GM20431 (cell line): ENCODE measurements around the gene KIAA1958.
"Not testable (repeated sequence)": the region's sequence is repeated elsewhere in the genome, so short reads cannot be mapped to it uniquely, and the experiment has no call there.

Experiments
- in situ Hi-C: fragments of 300-500 bp; cut with MseI, MboI; formaldehyde crosslinking; loops from one replicate; pipeline ENCODE4 v1.15.0; 2020; ENCODE audit warnings: low sequenced_read_pairs; ENCODE audit not compliant: unreplicated experiment

The KIAA1958 gene

DNA sequence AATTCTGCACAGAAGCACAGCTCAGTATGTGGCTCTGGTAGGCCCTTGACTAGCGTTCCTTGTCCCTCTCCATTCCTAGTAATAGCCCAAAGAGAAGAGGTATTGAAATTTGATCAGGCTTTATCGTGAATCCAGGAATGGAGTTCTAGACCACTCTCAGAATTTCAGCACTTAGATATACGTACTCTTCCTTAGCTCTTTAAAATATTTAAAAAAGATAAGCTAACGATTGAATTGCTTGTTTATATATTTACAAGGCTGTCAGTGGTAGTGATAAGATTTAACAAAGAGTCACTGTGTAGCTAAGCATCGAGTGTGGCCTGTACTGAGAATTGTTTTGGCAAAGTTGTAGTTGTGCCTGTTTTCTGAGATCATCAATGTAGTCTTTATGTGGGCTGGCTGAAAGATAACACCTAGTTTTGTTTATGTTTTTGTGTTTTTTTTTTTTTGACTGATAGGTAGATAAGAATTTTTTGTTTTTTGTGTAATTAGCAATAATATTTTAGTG, 2.5 kb downstream of the KIAA1958 start:
- in situ Hi-C loops: no loop called here

DNA sequence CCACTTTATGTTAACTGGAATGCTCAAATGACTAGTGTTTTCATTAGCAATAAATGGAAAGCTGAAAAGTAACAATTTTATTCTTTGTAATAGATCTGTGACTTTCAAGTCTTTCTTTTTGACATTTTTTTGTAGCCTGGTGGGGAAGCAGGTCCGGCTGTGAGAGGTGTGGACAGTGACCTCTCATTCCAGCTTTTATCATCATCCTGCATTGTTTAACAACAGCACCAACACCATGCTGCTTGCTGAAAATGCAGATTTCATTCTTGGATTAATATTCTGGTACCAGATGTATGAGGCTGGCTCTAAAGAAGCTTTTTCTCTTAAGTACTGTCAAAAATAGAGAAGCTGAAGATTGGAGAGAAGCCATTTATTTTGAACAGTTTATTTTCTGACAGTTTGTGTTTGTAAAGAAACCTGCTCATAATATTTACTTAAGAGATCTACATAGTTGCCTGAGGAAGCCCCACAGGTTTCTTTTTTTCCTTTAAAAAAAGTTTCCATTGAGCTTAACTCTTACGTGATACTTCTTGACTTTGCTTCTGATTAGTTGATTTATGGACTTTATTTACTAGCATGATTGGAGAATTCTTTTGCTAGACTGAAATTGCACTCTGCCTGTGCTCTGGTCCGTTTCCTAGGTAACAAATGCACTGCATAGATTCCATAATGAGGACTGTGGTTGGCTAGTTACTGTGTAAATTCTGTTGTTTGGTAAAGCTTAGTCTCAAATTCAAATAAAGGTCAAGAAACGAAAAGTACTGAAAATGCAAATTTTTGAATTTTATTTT, 3.4 kb downstream of the KIAA1958 start:
- in situ Hi-C loops: no loop called here

DNA sequence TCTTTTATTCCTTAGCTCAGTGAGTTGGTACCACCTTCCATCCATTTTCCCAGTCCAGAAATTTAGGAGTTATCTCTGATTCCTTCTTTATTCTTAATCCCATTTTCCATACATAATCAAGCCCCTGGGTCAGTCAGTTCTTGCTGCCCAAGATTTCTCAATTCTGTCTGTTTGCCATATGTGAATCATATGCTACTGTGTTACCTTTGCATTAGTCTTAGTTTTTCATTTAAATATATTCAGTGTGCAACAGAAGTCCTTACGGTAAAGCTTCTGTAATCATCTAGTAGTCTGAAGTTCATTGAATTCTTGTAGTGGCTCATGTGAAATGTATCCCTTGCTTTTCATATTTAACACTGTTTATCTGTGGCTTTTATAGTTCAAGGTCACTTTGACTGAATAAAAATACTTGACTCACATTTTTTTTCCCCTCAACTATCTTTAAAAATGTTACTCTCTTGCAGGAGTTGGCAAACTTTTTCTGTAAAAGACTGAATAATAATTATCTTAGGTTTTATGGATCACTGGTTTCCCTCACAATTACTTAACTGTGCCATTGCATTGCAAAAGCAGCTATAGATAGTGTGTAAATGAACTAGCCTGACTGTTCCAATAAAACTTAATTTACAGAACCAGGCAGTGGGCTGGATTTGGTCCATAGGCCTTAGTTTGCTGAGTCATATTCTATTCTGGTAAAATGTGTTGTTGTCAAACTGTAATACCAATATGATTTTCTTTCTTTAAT, 6.9 kb downstream of the KIAA1958 start:
- in situ Hi-C loops: no loop called here

DNA sequence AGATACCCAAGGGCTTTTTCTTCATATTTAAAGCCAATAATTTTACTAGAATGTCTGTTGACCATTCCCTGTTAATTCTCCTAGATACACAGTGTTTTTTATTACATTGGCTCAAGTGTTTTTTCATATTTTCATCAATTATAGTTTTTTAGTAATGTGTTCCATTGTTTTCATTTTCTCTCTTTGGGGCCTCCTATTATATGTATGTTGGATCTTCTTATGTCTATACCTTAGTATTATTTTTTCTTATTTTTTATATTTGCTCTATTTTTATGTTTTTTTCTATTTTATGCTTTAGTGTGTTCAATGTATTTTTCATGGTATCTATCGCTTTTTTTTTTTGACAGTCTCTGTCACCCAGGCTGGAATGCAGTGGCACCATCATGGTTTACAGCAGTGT, 7.5 kb downstream of the KIAA1958 start:
- in situ Hi-C loops: no loop called here

DNA sequence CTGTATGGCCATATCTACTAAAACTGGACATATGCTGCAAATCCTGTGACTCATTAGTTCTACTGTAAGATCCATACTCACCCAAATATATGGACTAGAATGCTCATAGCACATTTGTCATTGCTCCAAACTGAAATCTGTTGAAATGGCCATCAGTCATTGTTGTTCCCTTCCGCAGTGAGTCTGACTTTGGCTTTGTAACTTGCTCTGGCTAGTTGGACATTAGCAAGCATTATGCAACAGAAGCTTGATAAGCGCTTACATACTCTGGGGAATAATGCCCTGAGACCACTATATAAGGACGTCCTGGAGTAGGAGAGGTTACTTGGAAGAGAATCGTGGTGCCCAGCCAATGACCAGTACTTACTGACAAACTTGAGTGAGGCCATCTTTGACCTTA, 9.0 kb downstream of the KIAA1958 start:
- in situ Hi-C loops: no loop called here

DNA sequence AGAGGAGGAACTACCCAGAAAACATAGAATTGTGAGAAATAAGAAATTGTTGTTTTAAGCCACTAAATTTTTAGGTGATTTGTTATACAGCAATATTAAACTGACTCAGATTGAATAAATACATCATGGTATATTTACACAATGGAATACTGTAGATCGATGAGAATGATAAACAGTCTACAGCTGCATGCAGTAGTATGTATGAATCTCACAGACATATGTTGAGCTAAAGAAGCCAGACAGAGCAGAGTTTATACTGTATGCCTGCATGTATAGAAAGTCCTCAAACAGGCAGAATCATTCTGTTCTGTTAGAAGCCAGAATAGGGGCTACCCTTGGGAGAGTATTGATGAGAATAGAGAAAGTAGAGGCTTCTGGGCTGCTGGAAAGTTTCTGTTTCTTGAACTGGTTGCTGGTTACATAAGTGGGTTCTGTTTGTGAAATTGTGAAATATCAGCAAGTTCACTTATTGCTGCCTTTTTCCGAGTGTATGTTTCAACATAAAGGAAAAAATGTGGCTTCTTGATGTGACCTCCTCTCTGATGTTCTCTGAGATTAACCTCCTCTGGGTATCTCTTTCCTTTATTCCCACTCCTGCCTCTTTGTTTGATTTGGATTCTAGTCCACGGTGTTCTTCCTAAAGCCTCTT, 9.6 kb downstream of the KIAA1958 start:
- in situ Hi-C loops: no loop called here

DNA sequence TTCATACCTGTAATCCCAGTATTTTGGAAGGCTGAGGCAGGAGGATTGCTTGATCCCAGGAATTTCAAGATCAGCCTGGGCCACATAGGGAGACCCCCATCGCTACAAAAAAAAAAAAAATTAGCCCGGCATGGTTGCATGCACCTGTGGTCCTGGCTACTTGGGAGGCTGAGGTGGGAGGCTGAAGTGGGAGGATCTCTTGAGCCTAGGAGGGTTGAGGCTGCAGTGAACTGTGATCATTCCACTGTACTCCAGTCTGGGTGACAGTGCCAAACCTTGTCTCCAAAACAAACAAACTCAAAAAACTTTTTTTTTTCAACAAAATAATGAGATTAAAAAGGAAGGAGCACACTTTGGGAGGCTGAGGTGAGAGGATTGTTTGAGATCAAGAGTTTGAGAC, 14.2 kb downstream of the KIAA1958 start:
- in situ Hi-C loops: no loop called here

DNA sequence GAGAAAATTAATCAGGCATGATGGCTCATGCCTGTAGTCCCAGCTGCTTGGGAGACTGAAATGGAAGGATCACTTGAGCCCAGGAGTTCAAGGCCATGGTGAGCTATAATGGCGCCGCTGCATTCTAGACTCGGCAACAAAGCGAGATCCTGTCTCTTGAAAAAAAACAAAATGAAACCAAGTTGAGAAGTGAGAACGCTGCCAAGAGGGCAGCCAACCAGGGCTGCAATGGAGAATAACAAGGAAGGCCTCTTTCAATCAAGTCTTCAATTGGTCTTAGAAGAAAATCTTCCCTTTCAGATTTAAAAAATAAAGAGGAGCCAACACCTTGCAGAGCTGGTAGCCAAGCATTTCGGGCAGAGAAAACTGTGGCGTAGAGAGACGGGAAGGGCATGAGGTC, 14.7 kb downstream of the KIAA1958 start:
- in situ Hi-C loops: no loop called here

DNA sequence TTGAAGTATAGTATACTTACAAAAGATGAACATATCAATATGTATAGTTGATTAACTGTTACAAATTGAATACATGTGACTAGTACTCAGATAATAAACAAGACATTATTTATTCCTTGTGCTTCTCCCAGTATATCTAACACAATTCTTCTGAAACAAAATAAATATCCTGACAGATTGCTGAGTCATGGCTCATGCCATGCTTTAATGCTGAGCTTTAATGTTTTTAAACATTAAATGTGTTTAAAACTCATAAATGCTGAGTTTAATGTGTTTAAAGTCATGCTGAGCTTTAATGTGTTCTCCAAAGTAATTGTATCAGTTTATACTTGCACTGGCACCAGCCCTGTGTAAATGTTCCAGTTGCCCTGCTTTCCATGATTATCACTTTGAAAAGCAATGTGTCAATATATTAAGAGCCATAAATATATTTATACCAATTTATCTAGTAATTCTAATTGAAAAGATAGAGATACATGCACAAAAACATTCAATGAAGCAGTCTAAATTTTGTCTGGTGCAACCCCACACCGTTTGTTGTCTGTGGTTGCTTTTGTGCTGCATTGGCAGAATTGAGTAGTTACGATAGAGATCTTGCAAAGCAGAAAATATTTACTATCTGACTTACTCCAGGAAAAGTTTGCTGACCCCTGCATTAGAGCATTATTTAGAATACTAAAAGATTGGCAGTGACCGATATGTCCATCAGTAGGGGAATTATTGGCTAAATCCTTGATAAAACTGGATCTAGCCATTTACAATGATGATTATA, 15.7 kb downstream of the KIAA1958 start:
- in situ Hi-C loops: no loop called here

DNA sequence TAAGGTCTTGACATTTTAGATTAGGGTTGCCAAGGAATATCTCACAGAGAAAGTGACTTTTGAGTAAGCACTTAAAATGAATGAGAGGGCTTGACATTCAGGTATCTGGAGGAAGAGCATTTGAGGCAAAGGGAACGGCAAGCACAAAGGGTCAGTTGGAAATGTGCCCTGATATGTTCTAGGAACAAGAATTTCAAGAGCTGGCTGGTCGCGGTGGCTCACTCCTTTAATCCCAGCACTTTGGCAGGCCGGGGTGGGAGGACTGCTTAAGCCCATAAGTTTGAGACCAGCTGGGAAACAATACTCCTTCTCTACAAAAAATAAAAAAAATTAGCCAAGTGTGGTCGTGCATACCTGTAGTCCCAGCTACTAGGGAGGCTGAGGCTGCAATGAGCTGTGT, 16.5 kb downstream of the KIAA1958 start:
- in situ Hi-C loops: no loop called here

DNA sequence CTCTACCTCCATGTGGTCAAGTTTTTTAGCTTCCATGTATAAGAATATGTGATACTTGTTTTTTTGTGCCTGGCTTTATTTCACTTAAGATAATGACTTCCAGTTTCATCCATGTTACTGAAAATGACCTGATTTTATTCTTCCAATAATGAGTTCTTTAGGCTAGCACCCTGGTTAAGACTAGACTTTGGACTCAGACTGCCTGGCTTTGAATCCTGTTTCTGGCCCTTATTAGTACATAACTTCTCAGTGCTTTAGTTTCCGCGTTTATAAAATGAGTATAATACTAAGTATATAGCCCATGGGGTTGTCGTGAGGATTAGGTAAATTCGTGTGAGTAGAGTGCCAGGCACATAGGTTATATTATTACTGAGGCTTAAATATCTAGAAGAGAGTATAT, 18.5 kb downstream of the KIAA1958 start:
- in situ Hi-C loops: no loop called here

DNA sequence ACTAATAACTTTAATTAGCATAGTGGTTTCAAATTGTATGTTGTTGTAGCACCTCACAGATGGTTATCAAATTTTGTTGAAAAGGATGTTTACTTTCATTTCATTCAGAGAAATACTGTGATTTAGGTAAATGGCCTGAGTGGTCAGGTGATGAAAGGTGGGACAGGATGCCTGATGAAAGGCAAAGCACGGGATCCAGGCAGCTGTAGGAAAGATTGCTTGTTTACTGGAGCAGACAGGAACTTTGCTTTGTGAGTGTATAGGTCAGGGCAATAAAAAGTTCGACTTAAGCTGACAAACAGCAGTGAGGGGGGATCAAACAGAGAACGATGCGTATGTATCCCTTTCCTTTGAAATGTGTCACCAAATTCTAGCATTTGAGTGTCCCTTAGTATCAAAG, 19.0 kb downstream of the KIAA1958 start:
- in situ Hi-C loops: no loop called here

DNA sequence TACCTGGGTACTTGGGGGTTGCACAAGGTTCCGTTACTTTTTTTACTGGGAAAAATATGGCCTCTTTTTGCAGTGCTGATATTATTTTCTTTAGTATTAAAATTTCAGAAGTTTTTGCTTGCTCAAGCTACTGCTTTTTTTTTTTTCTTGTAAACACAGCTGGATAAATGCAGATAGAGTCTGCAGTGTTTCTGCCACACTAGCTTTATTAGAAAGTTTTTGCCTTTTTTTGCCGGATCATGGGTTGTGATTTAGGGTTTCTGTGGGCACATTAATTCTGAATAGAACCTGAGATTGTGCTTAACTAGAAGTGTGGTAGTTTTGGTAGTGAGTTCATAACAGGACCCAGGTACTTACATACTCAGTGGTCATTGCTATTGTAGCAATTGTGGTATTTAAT, 19.9 kb downstream of the KIAA1958 start:
- in situ Hi-C loops: no loop called here

DNA sequence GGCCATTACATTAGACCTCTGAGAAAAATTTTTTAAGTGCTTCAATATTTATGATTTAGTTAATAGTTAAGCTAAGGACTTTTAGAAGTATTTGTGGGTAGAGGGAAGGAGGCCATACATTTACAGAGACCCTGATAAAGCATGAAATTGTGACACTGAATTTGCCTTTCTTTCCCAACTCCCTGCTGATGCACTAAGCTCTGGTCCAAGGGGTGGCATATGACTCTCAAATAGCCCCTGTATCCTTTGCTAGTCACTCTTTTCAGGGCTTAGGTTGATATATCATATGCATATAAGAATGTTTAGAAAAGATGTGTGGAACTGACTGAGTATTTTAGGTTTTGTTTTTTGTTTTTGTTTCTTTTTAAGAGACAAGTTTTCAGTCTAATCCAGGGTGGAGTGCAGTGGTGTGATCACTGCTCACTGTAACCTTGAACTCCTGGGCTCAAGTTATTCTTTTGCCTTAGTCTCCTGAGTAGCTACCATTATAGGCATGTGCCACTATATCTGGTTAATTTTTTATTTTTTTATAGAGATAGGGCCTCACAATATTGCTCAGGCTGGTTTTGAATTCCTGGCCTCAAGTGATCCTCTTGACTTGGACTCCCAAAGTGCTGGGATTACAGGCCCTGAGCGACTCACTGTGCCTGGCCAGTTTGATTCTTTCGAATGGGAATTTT, 20.5 kb downstream of the KIAA1958 start:
- in situ Hi-C loops: no loop called here

DNA sequence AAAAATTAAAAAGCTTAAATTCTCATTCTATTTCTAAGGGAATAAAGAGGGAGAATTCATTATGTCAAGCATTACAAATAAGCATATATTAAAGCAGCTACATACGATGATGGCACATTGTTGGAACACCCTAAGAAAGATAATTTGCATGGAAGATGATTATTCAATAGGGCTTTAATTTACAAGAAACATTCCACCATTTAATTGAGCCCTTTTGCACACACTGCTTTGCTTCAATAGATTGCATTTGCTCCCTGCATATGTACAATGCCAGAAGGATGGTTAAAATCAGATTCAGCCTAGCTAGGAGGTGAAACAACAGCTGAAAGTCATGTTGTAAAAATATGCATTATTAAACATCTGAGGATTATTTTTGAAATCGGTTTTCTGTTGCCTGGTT, 21.8 kb downstream of the KIAA1958 start:
- in situ Hi-C loops: no loop called here

DNA sequence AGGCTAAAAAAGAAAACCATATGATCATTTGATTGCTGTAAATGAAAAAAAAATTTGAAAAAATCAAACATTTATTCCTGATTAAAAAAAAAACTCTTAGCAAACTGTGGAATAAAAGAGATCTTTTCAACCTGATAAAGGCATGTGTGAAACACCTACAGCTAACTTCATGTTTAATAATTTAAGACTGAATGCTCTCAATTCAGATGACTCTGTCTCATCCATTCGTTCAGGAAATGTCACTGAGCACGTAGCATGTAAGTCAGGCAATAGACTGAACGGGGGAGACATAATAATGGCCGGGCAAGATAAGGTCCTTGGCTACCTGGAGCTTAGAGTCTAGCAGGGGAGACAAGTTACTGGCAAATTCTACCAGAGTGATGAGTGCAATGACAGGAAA, 25.8 kb downstream of the KIAA1958 start:
- in situ Hi-C loops: not testable (repeated sequence)

DNA sequence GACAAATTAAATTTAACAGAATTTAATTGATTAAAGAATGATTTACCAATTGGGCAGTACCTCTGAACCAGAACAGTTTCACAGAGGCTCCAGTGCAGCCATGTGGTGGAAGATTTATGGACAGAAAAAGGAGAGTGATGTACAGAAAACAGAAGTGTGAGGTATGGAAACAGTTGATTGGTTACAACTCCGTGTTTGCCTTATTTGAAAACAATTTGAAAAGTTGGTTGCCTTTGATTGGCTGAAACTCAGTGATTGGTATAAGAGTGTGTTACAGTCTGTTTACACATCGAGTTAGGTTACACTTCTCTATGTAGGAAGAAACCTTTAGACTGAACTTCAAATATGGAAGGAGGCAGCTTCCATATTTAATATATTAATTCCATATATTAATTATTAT, 30.1 kb downstream of the KIAA1958 start:
- in situ Hi-C loops: no loop called here

DNA sequence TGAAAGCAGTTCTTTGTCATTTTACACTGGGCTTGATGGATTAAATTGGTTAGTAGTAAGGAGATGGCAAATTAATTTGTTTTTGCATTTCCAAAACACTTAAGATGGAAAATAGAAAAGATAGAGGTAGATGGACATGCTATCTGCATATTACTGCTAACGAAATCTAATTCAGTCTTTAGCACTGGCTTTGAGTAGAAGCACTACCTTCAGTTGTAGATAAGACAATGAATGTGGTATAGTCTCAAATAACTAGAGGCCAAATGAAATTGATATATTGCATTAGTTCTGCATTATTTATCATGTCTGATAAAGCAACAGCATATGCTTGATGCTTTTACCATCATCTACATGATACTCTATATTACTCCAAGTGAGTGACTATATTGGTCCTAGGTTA, 33.4 kb downstream of the KIAA1958 start:
- in situ Hi-C loops: no loop called here

DNA sequence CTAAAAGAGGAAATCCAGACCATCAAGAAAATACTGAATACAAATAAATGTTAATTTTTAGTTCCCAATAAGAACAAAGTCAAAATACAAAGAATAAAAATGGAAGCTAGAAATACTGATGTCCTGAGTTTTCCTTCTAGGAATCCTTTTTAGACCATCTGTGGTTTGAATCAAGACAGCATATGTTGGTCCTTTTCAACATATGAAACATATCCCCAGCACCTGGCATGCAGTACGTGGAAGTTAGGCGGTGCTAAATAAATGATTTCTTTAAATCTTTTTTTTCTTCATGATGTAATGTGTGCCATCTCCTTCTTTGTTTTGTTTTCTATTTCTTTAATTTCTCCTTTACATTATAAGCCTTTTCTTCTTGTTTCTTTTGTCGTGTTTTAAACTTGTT, 34.0 kb downstream of the KIAA1958 start:
- in situ Hi-C loops: no loop called here

DNA sequence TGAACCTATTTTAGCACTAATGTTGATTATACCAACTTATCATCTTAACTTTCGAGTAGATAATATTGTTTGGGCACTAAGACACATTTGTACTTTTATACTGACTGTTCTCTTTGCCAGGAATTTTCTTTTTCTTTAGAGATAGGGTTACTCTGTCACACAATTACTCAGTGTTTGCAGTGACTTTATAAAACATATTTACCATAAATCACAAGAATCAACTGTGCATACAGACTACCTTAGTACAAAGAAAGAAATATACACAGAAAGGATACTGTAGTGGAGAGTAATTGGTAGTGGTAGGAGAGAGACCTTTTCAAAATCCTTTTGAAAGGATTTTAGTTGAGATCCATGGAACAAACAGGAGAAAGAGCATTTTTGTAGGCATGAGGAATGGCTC, 40.3 kb downstream of the KIAA1958 start:
- in situ Hi-C loops: no loop called here
